ENCODE results near the gene ZKSCAN4.

DNA sequence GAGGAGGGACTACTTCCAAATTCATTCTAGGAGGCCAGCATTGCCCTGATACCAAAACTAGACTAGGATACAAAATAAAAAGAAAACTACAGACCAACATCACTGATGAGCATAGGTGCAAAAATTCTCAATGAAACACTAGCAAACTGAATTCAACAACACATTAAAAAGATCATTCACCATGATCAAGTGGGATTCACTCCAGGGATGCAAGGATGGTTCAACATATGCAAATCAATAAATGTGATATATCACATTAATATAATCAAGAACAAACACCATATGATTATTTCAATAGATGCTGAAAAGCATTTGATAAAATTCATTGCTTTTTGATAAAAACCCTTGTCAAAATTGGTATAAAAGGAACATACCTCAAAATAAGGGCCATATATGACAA lies 39.5 kb upstream of the ZKSCAN4 start:
- TF ChIP-seq YY1 (IDR thresholded peaks at IDR 0.05; ENCODE audit: low read depth): no peak
- no peak for TF ChIP-seq EP300 (IDR thresholded peaks at IDR 0.05; ENCODE audit: borderline replicate concordance)
- no peak for TF ChIP-seq TEAD4 (IDR thresholded peaks at IDR 0.05)
- TF ChIP-seq CREB1 (IDR thresholded peaks at IDR 0.05; ENCODE audit: low read depth): no peak
- no peak for TF ChIP-seq FOXM1 (IDR thresholded peaks at IDR 0.05; ENCODE audit: borderline replicate concordance, low read depth)
- no peak for TF ChIP-seq NFIC (IDR thresholded peaks at IDR 0.05)
- TF ChIP-seq, protein P1, sequence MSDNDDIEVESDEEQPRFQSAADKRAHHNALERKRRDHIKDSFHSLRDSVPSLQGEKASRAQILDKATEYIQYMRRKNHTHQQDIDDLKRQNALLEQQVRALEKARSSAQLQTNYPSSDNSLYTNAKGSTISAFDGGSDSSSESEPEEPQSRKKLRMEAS (IDR thresholded peaks at IDR 0.05): no peak
- TF ChIP-seq, protein P2, sequence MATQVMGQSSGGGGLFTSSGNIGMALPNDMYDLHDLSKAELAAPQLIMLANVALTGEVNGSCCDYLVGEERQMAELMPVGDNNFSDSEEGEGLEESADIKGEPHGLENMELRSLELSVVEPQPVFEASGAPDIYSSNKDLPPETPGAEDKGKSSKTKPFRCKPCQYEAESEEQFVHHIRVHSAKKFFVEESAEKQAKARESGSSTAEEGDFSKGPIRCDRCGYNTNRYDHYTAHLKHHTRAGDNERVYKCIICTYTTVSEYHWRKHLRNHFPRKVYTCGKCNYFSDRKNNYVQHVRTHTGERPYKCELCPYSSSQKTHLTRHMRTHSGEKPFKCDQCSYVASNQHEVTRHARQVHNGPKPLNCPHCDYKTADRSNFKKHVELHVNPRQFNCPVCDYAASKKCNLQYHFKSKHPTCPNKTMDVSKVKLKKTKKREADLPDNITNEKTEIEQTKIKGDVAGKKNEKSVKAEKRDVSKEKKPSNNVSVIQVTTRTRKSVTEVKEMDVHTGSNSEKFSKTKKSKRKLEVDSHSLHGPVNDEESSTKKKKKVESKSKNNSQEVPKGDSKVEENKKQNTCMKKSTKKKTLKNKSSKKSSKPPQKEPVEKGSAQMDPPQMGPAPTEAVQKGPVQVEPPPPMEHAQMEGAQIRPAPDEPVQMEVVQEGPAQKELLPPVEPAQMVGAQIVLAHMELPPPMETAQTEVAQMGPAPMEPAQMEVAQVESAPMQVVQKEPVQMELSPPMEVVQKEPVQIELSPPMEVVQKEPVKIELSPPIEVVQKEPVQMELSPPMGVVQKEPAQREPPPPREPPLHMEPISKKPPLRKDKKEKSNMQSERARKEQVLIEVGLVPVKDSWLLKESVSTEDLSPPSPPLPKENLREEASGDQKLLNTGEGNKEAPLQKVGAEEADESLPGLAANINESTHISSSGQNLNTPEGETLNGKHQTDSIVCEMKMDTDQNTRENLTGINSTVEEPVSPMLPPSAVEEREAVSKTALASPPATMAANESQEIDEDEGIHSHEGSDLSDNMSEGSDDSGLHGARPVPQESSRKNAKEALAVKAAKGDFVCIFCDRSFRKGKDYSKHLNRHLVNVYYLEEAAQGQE (IDR thresholded peaks at IDR 0.05; ENCODE audit: low read depth): no peak
- TF ChIP-seq TCF12 (IDR thresholded peaks at IDR 0.05; ENCODE audit: low read depth): no peak
- TF ChIP-seq, protein P3, sequence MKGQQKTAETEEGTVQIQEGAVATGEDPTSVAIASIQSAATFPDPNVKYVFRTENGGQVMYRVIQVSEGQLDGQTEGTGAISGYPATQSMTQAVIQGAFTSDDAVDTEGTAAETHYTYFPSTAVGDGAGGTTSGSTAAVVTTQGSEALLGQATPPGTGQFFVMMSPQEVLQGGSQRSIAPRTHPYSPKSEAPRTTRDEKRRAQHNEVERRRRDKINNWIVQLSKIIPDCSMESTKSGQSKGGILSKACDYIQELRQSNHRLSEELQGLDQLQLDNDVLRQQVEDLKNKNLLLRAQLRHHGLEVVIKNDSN (IDR thresholded peaks at IDR 0.05): no peak
- TF ChIP-seq RAD21 (IDR thresholded peaks at IDR 0.05; ENCODE audit: low read depth): no peak
- TF ChIP-seq ZBTB7A (IDR thresholded peaks at IDR 0.05; ENCODE audit: low read depth): no peak
- TF ChIP-seq CEBPB (IDR thresholded peaks at IDR 0.05): no peak
